IMR-90 (cell line): ENCODE data around the gene TSPAN31. TPM values are rescaled to one million over a fixed set of nuclear protein-coding genes. Genes with fewer than 3 reads are reported as not detected.

ENCODE experiments used
- ATAC-seq: fragments of 200-7000 bp; cut with Tn5 transposase; 2 replicates; pipeline ENCODE4 v1.9.1; 2020; ENCODE audit warnings: low read depth, mild to moderate bottlenecking, moderate library complexity
- BruUV-seq: library from RNA; stranded (reverse); fragments of 400-500 nt; replicated peaks from 2 replicates; lab custom pipeline; 2021; lab: Mats Ljungman, UMichigan
- CTCF ChIA-PET: fragments of 300-600 bp; formaldehyde crosslinking; extraction: SDS; loops from one replicate; lab custom pipeline; 2021; ENCODE audit warnings: antibody characterized with exemption; lab: Yijun Ruan, JAX
- POLR2A ChIA-PET: fragments of 300-600 bp; sonication (Branson Sonifier 250); formaldehyde crosslinking; loops from one replicate; lab custom pipeline; 2022; ENCODE audit warnings: antibody characterized with exemption; ENCODE audit not compliant: unreplicated experiment; lab: Charles Lee
- DNase-seq: peaks from one replicate; pipeline ENCODE4 v3.0.0; 2013
- H2AFZ ChIP-seq: replicated peaks from 2 replicates; pipeline ENCODE3; 2013; ENCODE audit warnings: low read length, mild to moderate bottlenecking; ENCODE audit not compliant: poor library complexity
- H2AK5ac ChIP-seq: 2 replicates; pipeline ENCODE4 v1.6.1; 2013; ENCODE audit warnings: low read depth, low read length, inconsistent platforms
- H2AK9ac ChIP-seq: replicated peaks from 2 replicates; pipeline ENCODE3; 2013; ENCODE audit warnings: mild to moderate bottlenecking, low read depth, low read length, moderate library complexity; ENCODE audit not compliant: poor library complexity
- H2BK120ac ChIP-seq: 2 replicates; pipeline ENCODE4 v1.6.1; 2013; ENCODE audit warnings: low read depth, low read length, inconsistent platforms
- H2BK15ac ChIP-seq: 3 replicates; pipeline ENCODE4 v1.6.1; 2013; ENCODE audit warnings: low read depth, low read length, inconsistent platforms
- H2BK20ac ChIP-seq: 2 replicates; pipeline ENCODE4 v1.6.1; 2013; ENCODE audit warnings: low read depth, mild to moderate bottlenecking, inconsistent platforms, low read length, moderate library complexity
- H2BK5ac ChIP-seq: 2 replicates; pipeline ENCODE4 v1.6.1; 2013; ENCODE audit warnings: mild to moderate bottlenecking, low read depth, low read length, inconsistent platforms; ENCODE audit not compliant: poor library complexity, severe bottlenecking
- H3K14ac ChIP-seq: replicated peaks from 2 replicates; pipeline ENCODE4 v1.6.1; 2013; ENCODE audit warnings: low read depth, low read length, inconsistent platforms
- H3K18ac ChIP-seq: 2 replicates; pipeline ENCODE4 v1.6.1; 2013; ENCODE audit warnings: low read depth, low read length, control low read depth
- H3K23ac ChIP-seq: 2 replicates; pipeline ENCODE4 v1.6.1; 2013; ENCODE audit warnings: low read depth, low read length, inconsistent platforms
- H3K27ac ChIP-seq: 2 replicates; pipeline ENCODE4 v1.5.1; 2013; ENCODE audit warnings: mild to moderate bottlenecking, control low read depth, low read length; ENCODE audit not compliant: insufficient read depth
- H3K27me3 ChIP-seq: 2 replicates; pipeline ENCODE4 v1.6.1; 2013; ENCODE audit warnings: low read length; ENCODE audit not compliant: control insufficient read depth, insufficient read depth
- H3K36me3 ChIP-seq: 2 replicates; pipeline ENCODE4 v1.6.1; 2013; ENCODE audit warnings: low read length, mixed read lengths; ENCODE audit not compliant: control insufficient read depth, insufficient read depth
- H3K4ac ChIP-seq: 2 replicates; pipeline ENCODE4 v1.6.1; 2013; ENCODE audit warnings: low read depth, low read length, inconsistent platforms
- H3K4me1 ChIP-seq: 2 replicates; pipeline ENCODE4 v1.6.1; 2013; ENCODE audit warnings: low read length, mixed read lengths; ENCODE audit not compliant: control insufficient read depth, insufficient read depth
- H3K4me2 ChIP-seq: 2 replicates; pipeline ENCODE4 v1.6.1; 2013; ENCODE audit warnings: low read depth, mild to moderate bottlenecking, control low read depth, low read length, moderate library complexity
- H3K4me3 ChIP-seq: 2 replicates; pipeline ENCODE4 v1.5.1; 2013; ENCODE audit warnings: low read depth, mild to moderate bottlenecking, control low read depth, low read length, moderate library complexity; ENCODE audit not compliant: insufficient read depth
- H3K56ac ChIP-seq: 2 replicates; pipeline ENCODE4 v1.6.1; 2013; ENCODE audit warnings: low read length, inconsistent platforms; ENCODE audit not compliant: insufficient read depth; ENCODE audit errors: extremely low read depth
- H3K79me1 ChIP-seq, 2 experiments: 2 replicates each; pipeline ENCODE4 v1.6.1; 2013; ENCODE audit warnings: low read length in 2 of 2, inconsistent platforms in 1 of 2, low read depth in 1 of 2
- H3K9ac ChIP-seq: 2 replicates; pipeline ENCODE4 v1.6.1; 2013; ENCODE audit warnings: low read depth, low read length, control low read depth
- H3K9me1 ChIP-seq: 2 replicates; pipeline ENCODE4 v1.6.1; 2013; ENCODE audit warnings: low read length, inconsistent platforms; ENCODE audit not compliant: insufficient read depth
- H3K9me3 ChIP-seq: 2 replicates; pipeline ENCODE4 v1.6.1; 2013; ENCODE audit warnings: low read length; ENCODE audit not compliant: control insufficient read depth, insufficient read depth
- H4K20me1 ChIP-seq: 2 replicates; pipeline ENCODE4 v1.6.1; 2013; ENCODE audit warnings: low read length, inconsistent platforms; ENCODE audit not compliant: insufficient read depth
- H4K5ac ChIP-seq: 2 replicates; pipeline ENCODE4 v1.6.1; 2013; ENCODE audit warnings: mild to moderate bottlenecking, low read depth, low read length, control low read depth
- H4K8ac ChIP-seq, 2 experiments: 2 replicates each; pipeline ENCODE4 v1.6.1; 2013; ENCODE audit warnings: low read depth in 2 of 2, low read length in 2 of 2, control low read depth in 1 of 2, inconsistent platforms in 1 of 2
- H4K91ac ChIP-seq: 2 replicates; pipeline ENCODE4 v1.6.1; 2013; ENCODE audit warnings: low read depth, low read length, inconsistent platforms; ENCODE audit not compliant: insufficient read depth
- BHLHE40 ChIP-seq: fragments of 150-350 bp; IDR thresholded peaks from 2 replicates; pipeline ENCODE4 v1.6.1; 2016; ENCODE audit warnings: mild to moderate bottlenecking, low read depth, low read length
- CEBPB ChIP-seq: IDR thresholded peaks from 2 replicates; pipeline ENCODE4 v1.6.1; 2012; ENCODE audit warnings: low read depth, low read length, improper control_type of control experiment
- CHD1 ChIP-seq: IDR thresholded peaks from 2 replicates; pipeline ENCODE4 v1.6.1; 2012; ENCODE audit warnings: low read depth, low read length, improper control_type of control experiment
- MAZ ChIP-seq: IDR thresholded peaks from 2 replicates; pipeline ENCODE4 v1.6.1; 2012; ENCODE audit warnings: low read depth, mild to moderate bottlenecking, low read length, improper control_type of control experiment, moderate library complexity, borderline replicate concordance
- MXI1 ChIP-seq: IDR thresholded peaks from 2 replicates; pipeline ENCODE4 v1.6.1; 2012; ENCODE audit warnings: low read depth, mild to moderate bottlenecking, low read length, moderate library complexity, borderline replicate concordance
- NFE2L2 ChIP-seq: fragments of 150-350 bp; IDR thresholded peaks from 2 replicates; pipeline ENCODE4 v1.6.1; 2016; ENCODE audit warnings: low read depth, mild to moderate bottlenecking, low read length
- RAD21 ChIP-seq: IDR thresholded peaks from 2 replicates; pipeline ENCODE4 v1.6.1; 2012; ENCODE audit warnings: low read length, improper control_type of control experiment
- RFX5 ChIP-seq: IDR thresholded peaks from 2 replicates; pipeline ENCODE4 v1.8.0; 2012; ENCODE audit warnings: low read depth, mild to moderate bottlenecking, low read length, moderate library complexity
- SMC3 ChIP-seq: fragments of 150-350 bp; IDR thresholded peaks from 2 replicates; pipeline ENCODE4 v1.6.1; 2016; ENCODE audit warnings: low read depth, mild to moderate bottlenecking, antibody characterized with exemption, low read length, moderate library complexity
- WGBS, 2 experiments: methylation state at CpG; one replicate each; pipeline versions ENCODE4 v1.1.5 to v1.1.7; 2013; ENCODE audit warnings: missing lambda C conversion rate in 2 of 2; ENCODE audit not compliant: insufficient read length in 1 of 2; ENCODE audit errors: extremely low coverage in 2 of 2; 5-methylcytosine and 5-hydroxymethylcytosine counted together
- dilution Hi-C: fragments of 300-500 bp; cut with HindIII; formaldehyde crosslinking; loops from one replicate; pipeline ENCODE4 v1.14.3; 2018; ENCODE audit warnings: low sequenced_read_pairs; ENCODE audit not compliant: unreplicated experiment
- in situ Hi-C: fragments of 300-500 bp; cut with MboI; formaldehyde crosslinking; loops from 3 replicates; pipeline ENCODE4 v1.14.3; 2019; ENCODE audit warnings: low sequenced_read_pairs, inconsistent platforms, mixed read lengths
- intact Hi-C: fragments of 100-400 bp; cut with micrococcal nuclease; formaldehyde crosslinking; loops from 2 replicates; pipeline ENCODE4 v1.10.0; 2022
- polyA plus RNA-seq, 3 experiments: library from polyadenylated mRNA; depleted of rRNA; stranded (reverse); fragments of >200 nt; gene quantifications; 2 replicates each; pipeline ENCODE4 v1.2.3, GENCODE V29; 2012; ENCODE audit warnings: low replicate concordance in 1 of 3
- total RNA-seq: library from RNA; depleted of rRNA; stranded (reverse); fragments of >200 nt; gene quantifications from 2 replicates; pipeline ENCODE4 v1.2.3, GENCODE V29; 2012
- TF ChIP-seq, protein P1 (sequence below): conservative IDR thresholded peaks from 2 replicates; pipeline ENCODE4 v1.5.1; 2012; ENCODE audit warnings: mild to moderate bottlenecking, low read depth, low read length, improper control_type of control experiment
- TF ChIP-seq, protein P2 (sequence below): fragments of 150-350 bp; IDR thresholded peaks from 2 replicates; pipeline ENCODE4 v1.6.1; 2016; ENCODE audit warnings: low read depth, mild to moderate bottlenecking, low read length, moderate library complexity, borderline replicate concordance

TSPAN31 gene
- total and polyA plus RNA-seq, 2 of the 4 experiments (the other 2 are of a cell fraction) = 12.3 to 71.2 TPM

DNA sequence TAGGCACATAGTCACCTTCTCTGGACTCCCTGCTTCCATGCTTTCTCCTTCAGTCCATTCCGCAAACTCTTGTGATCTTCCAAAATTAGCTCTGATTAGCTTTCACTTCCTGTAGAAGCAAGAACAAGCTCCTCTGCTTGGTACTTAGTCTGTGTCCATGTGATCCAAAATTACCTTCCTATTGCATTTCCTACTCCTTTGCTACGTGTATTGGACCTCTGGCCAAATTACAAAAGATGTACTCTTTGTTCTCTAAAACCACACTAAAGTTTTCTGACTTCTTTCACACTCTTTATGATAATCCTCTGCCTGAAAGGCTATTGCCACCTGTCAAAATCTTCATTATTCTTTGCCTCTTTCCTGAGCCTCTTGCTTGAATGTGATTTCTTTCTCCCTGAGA, 37.0 kb downstream of the TSPAN31 start:
- Histone ChIP-seq H2BK15ac (no peak overlapping the region), H3K4me2 (no peak overlapping the region), H2AFZ (no peak overlapping the region), H4K5ac (no peak overlapping the region), H3K4me3 (no peak overlapping the region), H3K4ac (no peak overlapping the region), H2BK20ac (no peak overlapping the region), H3K36me3 (peaks cover 8% of the 10 kb centered on the region), H3K27ac (no peak overlapping the region), H3K79me1 (peaks cover 14 to 24% of the 10 kb centered on the region in 2 experiments; a peak in 3 of 4 replicates), H2BK120ac (no peak overlapping the region), H3K27me3 (no peaks in the 10 kb centered on the region), H2AK5ac (no peak overlapping the region), H4K20me1 (no peaks in the 10 kb centered on the region), H3K9me1 (no peaks in the 10 kb centered on the region), H3K9ac (no peak overlapping the region), H3K14ac (no peak overlapping the region), H2BK5ac (no peak overlapping the region), H3K4me1 (0 out of 2 replicates have a peak, but pooled peaks cover 2% of the 10 kb centered on the region), H3K23ac (no peak overlapping the region), H3K9me3 (no peaks in the 10 kb centered on the region), H4K91ac (no peak overlapping the region), H3K18ac (no peak overlapping the region), H4K8ac (no peak overlapping the region), H2AK9ac (no peak overlapping the region), H3K56ac (no peak overlapping the region)
- dilution Hi-C loops (no loop called here), intact Hi-C loops (loop anchor here (1.0 kb wide), 2 partner anchors 30 to 124 kb away; partner anchors contain the start of gene CDK4), in situ Hi-C loops (no loop called here)
- ChIA-PET POLR2A (no interaction called here), CTCF (no interaction called here)
- no peak for DNase-seq
- WGBS, 2 experiments = 67% methylated on average over 2 of the region's 2 CpGs; no CpG with 5 or more reads in 1 of the 2 experiments
- no peak for ATAC-seq
- TF ChIP-seq, protein P1, sequence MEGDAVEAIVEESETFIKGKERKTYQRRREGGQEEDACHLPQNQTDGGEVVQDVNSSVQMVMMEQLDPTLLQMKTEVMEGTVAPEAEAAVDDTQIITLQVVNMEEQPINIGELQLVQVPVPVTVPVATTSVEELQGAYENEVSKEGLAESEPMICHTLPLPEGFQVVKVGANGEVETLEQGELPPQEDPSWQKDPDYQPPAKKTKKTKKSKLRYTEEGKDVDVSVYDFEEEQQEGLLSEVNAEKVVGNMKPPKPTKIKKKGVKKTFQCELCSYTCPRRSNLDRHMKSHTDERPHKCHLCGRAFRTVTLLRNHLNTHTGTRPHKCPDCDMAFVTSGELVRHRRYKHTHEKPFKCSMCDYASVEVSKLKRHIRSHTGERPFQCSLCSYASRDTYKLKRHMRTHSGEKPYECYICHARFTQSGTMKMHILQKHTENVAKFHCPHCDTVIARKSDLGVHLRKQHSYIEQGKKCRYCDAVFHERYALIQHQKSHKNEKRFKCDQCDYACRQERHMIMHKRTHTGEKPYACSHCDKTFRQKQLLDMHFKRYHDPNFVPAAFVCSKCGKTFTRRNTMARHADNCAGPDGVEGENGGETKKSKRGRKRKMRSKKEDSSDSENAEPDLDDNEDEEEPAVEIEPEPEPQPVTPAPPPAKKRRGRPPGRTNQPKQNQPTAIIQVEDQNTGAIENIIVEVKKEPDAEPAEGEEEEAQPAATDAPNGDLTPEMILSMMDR = no peak
- no peak for TF ChIP-seq CHD1
- TF ChIP-seq RAD21 = no peak
- no peak for TF ChIP-seq CEBPB
- TF ChIP-seq NFE2L2 = no peak
- no peak for TF ChIP-seq RFX5
- no peak for TF ChIP-seq MXI1
- no peak for TF ChIP-seq BHLHE40
- TF ChIP-seq SMC3 = no peak
- no peak for TF ChIP-seq MAZ
- TF ChIP-seq, protein P2, sequence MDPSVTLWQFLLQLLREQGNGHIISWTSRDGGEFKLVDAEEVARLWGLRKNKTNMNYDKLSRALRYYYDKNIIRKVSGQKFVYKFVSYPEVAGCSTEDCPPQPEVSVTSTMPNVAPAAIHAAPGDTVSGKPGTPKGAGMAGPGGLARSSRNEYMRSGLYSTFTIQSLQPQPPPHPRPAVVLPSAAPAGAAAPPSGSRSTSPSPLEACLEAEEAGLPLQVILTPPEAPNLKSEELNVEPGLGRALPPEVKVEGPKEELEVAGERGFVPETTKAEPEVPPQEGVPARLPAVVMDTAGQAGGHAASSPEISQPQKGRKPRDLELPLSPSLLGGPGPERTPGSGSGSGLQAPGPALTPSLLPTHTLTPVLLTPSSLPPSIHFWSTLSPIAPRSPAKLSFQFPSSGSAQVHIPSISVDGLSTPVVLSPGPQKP = no peak
- BruUV-seq = TSS peak; percentile 8
